AG09309 (cell line): Measurements from ENCODE around the gene CCDC40.

Experiments used
- DNase-seq: peaks from one replicate; pipeline ENCODE4 v3.0.0-alpha.2; 2010; ENCODE audit warnings: low read depth
- H3K4me3 ChIP-seq: 2 replicates; pipeline ENCODE4 v1.5.1; 2011; ENCODE audit warnings: mild to moderate bottlenecking, low read depth, low read length, moderate library complexity; ENCODE audit not compliant: control insufficient read depth
- CTCF ChIP-seq: IDR thresholded peaks from 2 replicates; pipeline ENCODE4 v1.5.1; 2011; ENCODE audit warnings: mild to moderate bottlenecking, low read depth, low read length, inconsistent platforms; ENCODE audit not compliant: insufficient read depth, control insufficient read depth; ENCODE audit errors: missing control alignments

CCDC40 gene

GRCh38 chr17:80035937-80036714 lies at the start of gene CCDC40:
Gene CCDC40 (plus strand): TSS chr17:80036642. CDS start chr17:80036663, 21 bp downstream.
- H3K4me3 ChIP-seq, result peak within 1 kb of the TSS; percentile 90
- no peak for DNase-seq
- no peak for TF ChIP-seq CTCF

GRCh38 chr17:79987187-79987934 lies 49.1 kb upstream of the CCDC40 start:
- DNase-seq, result no peak
- no peak overlapping the region; the same call in none of the 2 replicates for H3K4me3 ChIP-seq
- no peak for TF ChIP-seq CTCF

GRCh38 chr17:79987935-79988184 lies 48.6 kb upstream of the CCDC40 start:
- no peak for DNase-seq
- H3K4me3 ChIP-seq, result peak overlapping the region; percentile 38
- no peak for TF ChIP-seq CTCF

GRCh38 chr17:79988185-79988971 lies 48.1 kb upstream of the CCDC40 start:
- TF ChIP-seq CTCF, result no peak
- peak; percentile 47 for DNase-seq
- H3K4me3 ChIP-seq, result peak overlapping the region; percentile 38

- no peak for TF ChIP-seq CTCF
These were observed 47.2 kb upstream of the CCDC40 start for GRCh38 chr17:79989106-79989835.

GRCh38 chr17:79990051-79990592 lies 46.3 kb upstream of the CCDC40 start:
- no peak for DNase-seq
- TF ChIP-seq CTCF, result no peak
- no peak overlapping the region for H3K4me3 ChIP-seq

More at GRCh38 chr17:79989106-79989835, 47.2 kb upstream of the CCDC40 start:
- no peak overlapping the region for H3K4me3 ChIP-seq
- no peak for DNase-seq
